ENCODE results near the gene CYP3A7. TPM values are rescaled to one million over a fixed set of nuclear protein-coding genes. Genes with fewer than 3 reads are reported as not detected.
"Not testable (repeated sequence)": the region's sequence is repeated elsewhere in the genome, so short reads cannot be mapped to it uniquely, and the experiment has no call there.

Gene CYP3A7
- polyA plus RNA-seq, 1 donor (not counting 4 experiments of a cell fraction or from before 2014, with no cell fraction given) = not detected

DNA sequence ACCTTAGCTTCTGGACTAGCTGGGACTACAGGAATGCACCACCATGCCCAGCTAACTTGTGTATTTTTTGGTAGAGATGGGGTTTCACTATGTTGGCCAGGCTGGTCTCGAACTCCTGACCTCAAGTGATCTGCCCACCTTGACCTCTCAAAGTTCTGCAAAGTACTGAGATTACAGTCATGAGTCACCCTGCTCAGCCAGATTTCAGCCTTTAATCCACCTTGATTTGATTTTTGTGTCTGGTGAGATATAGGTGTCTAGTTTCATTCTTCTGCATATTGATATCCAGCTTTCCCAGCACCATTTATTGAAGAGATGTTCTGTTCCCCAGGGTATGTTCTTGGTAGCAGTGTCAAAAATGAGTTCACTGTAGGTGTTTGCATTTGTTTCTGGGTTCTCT lies 20.1 kb upstream of the CYP3A7 start:
- no peak for FAIRE-seq
- no peak overlapping the region for H3K4me3 ChIP-seq (ENCODE audit: control insufficient read depth in 2 of 3, extremely low read depth in 1 of 3, insufficient read depth in 2 of 3, low read depth in 1 of 3, low read length in 3 of 3)
- H3K9me1 ChIP-seq (ENCODE audit: control insufficient read depth, extremely low read depth, insufficient read depth, low read length) = no peaks in the 10 kb centered on the region
- H3K9me3 ChIP-seq (ENCODE audit: control insufficient read depth, low read depth, low read length) = no peaks in the 10 kb centered on the region
- no peak overlapping the region for H3K27ac ChIP-seq (ENCODE audit: control insufficient read depth, insufficient read depth, low read length)
- H3K79me2 ChIP-seq (ENCODE audit: control insufficient read depth, insufficient read depth, low read length) = no peaks in the 10 kb centered on the region
- H3K36me3 ChIP-seq (ENCODE audit: control insufficient read depth in 2 of 2, extremely low read depth in 1 of 2, insufficient read depth in 2 of 2, low read length in 2 of 2) = no peaks in the 10 kb centered on the region
- H4K20me1 ChIP-seq (ENCODE audit: control insufficient read depth, extremely low read depth, insufficient read depth, low read length) = no peaks in the 10 kb centered on the region
- no peak overlapping the region for H3K4me2 ChIP-seq (ENCODE audit: control insufficient read depth, extremely low read depth, insufficient read depth, low read depth, low read length)
- no peak overlapping the region for H3K9ac ChIP-seq (ENCODE audit: control insufficient read depth, extremely low read depth, insufficient read depth, low read length)
- H2AFZ ChIP-seq (ENCODE audit: control insufficient read depth, low read length) = no peak overlapping the region
- dilution Hi-C loops (cut with MboI; ENCODE audit: extremely low pct_ligation_motif_present, low sequenced_read_pairs) = no loop called here
- peaks cover 18% of the 10 kb centered on the region for H3K4me1 ChIP-seq (ENCODE audit: control insufficient read depth, extremely low read depth, insufficient read depth, low read length)
- TF ChIP-seq, protein P1, sequence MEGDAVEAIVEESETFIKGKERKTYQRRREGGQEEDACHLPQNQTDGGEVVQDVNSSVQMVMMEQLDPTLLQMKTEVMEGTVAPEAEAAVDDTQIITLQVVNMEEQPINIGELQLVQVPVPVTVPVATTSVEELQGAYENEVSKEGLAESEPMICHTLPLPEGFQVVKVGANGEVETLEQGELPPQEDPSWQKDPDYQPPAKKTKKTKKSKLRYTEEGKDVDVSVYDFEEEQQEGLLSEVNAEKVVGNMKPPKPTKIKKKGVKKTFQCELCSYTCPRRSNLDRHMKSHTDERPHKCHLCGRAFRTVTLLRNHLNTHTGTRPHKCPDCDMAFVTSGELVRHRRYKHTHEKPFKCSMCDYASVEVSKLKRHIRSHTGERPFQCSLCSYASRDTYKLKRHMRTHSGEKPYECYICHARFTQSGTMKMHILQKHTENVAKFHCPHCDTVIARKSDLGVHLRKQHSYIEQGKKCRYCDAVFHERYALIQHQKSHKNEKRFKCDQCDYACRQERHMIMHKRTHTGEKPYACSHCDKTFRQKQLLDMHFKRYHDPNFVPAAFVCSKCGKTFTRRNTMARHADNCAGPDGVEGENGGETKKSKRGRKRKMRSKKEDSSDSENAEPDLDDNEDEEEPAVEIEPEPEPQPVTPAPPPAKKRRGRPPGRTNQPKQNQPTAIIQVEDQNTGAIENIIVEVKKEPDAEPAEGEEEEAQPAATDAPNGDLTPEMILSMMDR (optimal IDR thresholded peaks at IDR 0.05 in 1 of 3, IDR thresholded peaks at IDR 0.05 in 1 of 3, conservative IDR thresholded peaks at IDR 0.05 in 1 of 3; ENCODE audit: extremely low read depth in 1 of 3, insufficient read depth in 2 of 3, low read length in 3 of 3) = no peak
- TF ChIP-seq EZH2 (IDR thresholded peaks at IDR 0.05; ENCODE audit: low read length) = no peak
- no peaks in the 10 kb centered on the region for H3K27me3 ChIP-seq (ENCODE audit: control insufficient read depth, extremely low read depth, insufficient read depth, low read length)
- DNase-seq (ENCODE audit: low read depth, low spot score) = no peak

DNA sequence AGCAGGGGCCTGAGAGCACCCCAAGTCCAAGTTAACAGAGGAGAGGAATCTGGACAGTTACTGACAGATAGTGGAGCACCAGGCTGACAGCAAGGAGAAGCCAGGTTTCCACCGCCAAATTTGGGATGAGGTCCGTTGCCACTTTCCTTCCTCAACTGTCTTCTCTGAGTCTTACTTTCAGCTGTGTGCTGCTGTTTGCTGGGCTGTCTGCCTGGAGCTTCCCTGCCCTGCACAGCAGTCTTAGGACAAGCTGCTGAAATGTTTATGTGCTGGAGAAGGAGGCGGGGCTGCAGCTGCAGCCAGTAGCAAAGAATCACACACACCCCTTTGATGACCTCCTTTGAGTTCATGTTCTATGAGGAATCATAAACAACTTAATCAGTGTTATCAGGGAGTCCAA lies 17.4 kb upstream of the CYP3A7 start:
- H3K36me3 ChIP-seq (ENCODE audit: control insufficient read depth in 2 of 2, extremely low read depth in 1 of 2, insufficient read depth in 2 of 2, low read length in 2 of 2) = no peaks in the 10 kb centered on the region
- TF ChIP-seq EZH2 (IDR thresholded peaks at IDR 0.05; ENCODE audit: low read length) = no peak
- TF ChIP-seq, protein P1 (optimal IDR thresholded peaks at IDR 0.05 in 1 of 3, IDR thresholded peaks at IDR 0.05 in 1 of 3, conservative IDR thresholded peaks at IDR 0.05 in 1 of 3; ENCODE audit: extremely low read depth in 1 of 3, insufficient read depth in 2 of 3, low read length in 3 of 3) = no peak
- H3K4me2 ChIP-seq (ENCODE audit: control insufficient read depth, extremely low read depth, insufficient read depth, low read depth, low read length) = no peak overlapping the region
- H3K9me1 ChIP-seq (ENCODE audit: control insufficient read depth, extremely low read depth, insufficient read depth, low read length) = no peaks in the 10 kb centered on the region
- H2AFZ ChIP-seq (ENCODE audit: control insufficient read depth, low read length) = no peak overlapping the region
- no peaks in the 10 kb centered on the region for H4K20me1 ChIP-seq (ENCODE audit: control insufficient read depth, extremely low read depth, insufficient read depth, low read length)
- H3K27me3 ChIP-seq (ENCODE audit: control insufficient read depth, extremely low read depth, insufficient read depth, low read length) = no peaks in the 10 kb centered on the region
- no peaks in the 10 kb centered on the region for H3K79me2 ChIP-seq (ENCODE audit: control insufficient read depth, insufficient read depth, low read length)
- FAIRE-seq (no peak), DNase-seq (ENCODE audit: low read depth, low spot score) (no peak)
- no peak overlapping the region for H3K9ac ChIP-seq (ENCODE audit: control insufficient read depth, extremely low read depth, insufficient read depth, low read length)
- H3K9me3 ChIP-seq (ENCODE audit: control insufficient read depth, low read depth, low read length) = no peaks in the 10 kb centered on the region
- dilution Hi-C loops (cut with MboI; ENCODE audit: extremely low pct_ligation_motif_present, low sequenced_read_pairs) = no loop called here
- H3K27ac ChIP-seq (ENCODE audit: control insufficient read depth, insufficient read depth, low read length) = no peak overlapping the region
- no peak overlapping the region for H3K4me3 ChIP-seq (ENCODE audit: control insufficient read depth in 2 of 3, extremely low read depth in 1 of 3, insufficient read depth in 2 of 3, low read depth in 1 of 3, low read length in 3 of 3)
- peaks cover 25% of the 10 kb centered on the region for H3K4me1 ChIP-seq (ENCODE audit: control insufficient read depth, extremely low read depth, insufficient read depth, low read length)

DNA sequence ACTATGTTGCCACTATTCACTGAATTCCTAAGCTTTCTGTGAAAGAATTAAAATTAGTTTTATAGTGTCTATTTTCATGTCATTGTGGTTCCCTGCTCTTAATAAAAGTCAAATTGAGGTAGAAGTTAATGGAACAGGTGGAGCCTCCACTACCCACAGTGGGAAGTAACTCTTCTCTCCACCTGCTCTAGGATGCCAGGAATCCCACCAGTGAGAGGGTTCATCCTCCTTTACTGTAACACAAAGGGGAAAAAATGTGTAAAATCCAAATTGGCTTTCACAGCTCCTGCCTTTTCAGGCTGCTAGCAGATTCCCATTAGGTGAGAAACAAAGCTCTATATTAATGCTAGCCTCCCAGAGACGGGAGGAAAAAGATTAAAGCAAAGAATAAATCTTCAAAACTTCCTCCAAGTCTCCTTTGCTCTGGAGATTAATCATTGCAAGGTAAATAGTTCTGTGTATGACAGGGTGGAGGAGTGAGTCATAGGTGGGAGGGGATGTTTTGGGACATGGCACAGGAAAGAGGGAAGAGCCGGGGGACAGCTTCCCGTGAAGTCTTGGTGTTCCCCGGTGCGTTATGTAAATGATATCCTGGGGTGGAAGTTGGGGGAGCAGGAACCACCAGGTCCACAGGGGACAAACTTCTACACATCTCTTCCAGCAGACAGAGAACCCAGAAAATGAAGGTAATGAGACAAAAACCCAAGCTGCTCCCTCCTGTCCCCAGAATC lies 16.5 kb upstream of the CYP3A7 start:
- peak; percentile 90 for FAIRE-seq
- peaks cover 25% of the 10 kb centered on the region for H3K4me1 ChIP-seq (ENCODE audit: control insufficient read depth, extremely low read depth, insufficient read depth, low read length)
- H3K9me3 ChIP-seq (ENCODE audit: control insufficient read depth, low read depth, low read length); DNase-seq (ENCODE audit: low read depth, low spot score); H3K27me3 ChIP-seq (ENCODE audit: control insufficient read depth, extremely low read depth, insufficient read depth, low read length); H3K4me3 ChIP-seq (ENCODE audit: control insufficient read depth in 2 of 3, extremely low read depth in 1 of 3, insufficient read depth in 2 of 3, low read depth in 1 of 3, low read length in 3 of 3); H3K9ac ChIP-seq (ENCODE audit: control insufficient read depth, extremely low read depth, insufficient read depth, low read length); H3K79me2 ChIP-seq (ENCODE audit: control insufficient read depth, insufficient read depth, low read length); H2AFZ ChIP-seq (ENCODE audit: control insufficient read depth, low read length); dilution Hi-C loops (cut with MboI; ENCODE audit: extremely low pct_ligation_motif_present, low sequenced_read_pairs); H3K36me3 ChIP-seq (ENCODE audit: control insufficient read depth in 2 of 2, extremely low read depth in 1 of 2, insufficient read depth in 2 of 2, low read length in 2 of 2); H4K20me1 ChIP-seq (ENCODE audit: control insufficient read depth, extremely low read depth, insufficient read depth, low read length); H3K9me1 ChIP-seq (ENCODE audit: control insufficient read depth, extremely low read depth, insufficient read depth, low read length); H3K27ac ChIP-seq (ENCODE audit: control insufficient read depth, insufficient read depth, low read length): not testable (repeated sequence)
- peak overlapping the region; percentile 44 for H3K4me2 ChIP-seq (ENCODE audit: control insufficient read depth, extremely low read depth, insufficient read depth, low read depth, low read length)

Measured in keratinocyte (primary cell).